ENCODE measurements around the gene FAP.

GRCh38 chr2:162258686-162259085 is 15.4 kb upstream of the FAP start:
- TF ChIP-seq CTCF (IDR thresholded peaks at IDR 0.05; ENCODE audit: insufficient read depth, low read length) (no peak), GABPA (IDR thresholded peaks at IDR 0.05; ENCODE audit: low read depth) (no peak), REST (IDR thresholded peaks at IDR 0.05; ENCODE audit: insufficient replicate concordance, low read depth) (no peak), POLR2AphosphoS5 (IDR thresholded peaks at IDR 0.05; ENCODE audit: low read depth) (no peak)

Data from HL-60 (cell line).